ENCODE data around the gene USP33.

Gene USP33

GRCh38 chr1:77776007-77776700 lies 16.5 kb upstream of the USP33 start:
- Histone ChIP-seq H2BK5ac (ENCODE audit: low read length) (no peak overlapping the region), H2BK120ac (ENCODE audit: low read depth, low read length) (no peak overlapping the region), H3K56ac (ENCODE audit: low read length) (no peak overlapping the region), H2BK15ac (replicated peaks; ENCODE audit: low read depth) (no peak overlapping the region), H2AK5ac (ENCODE audit: low read length) (no peak overlapping the region), H3K79me1 (ENCODE audit: low read length) (no peaks in the 10 kb centered on the region), H3K9ac (ENCODE audit: low read length) (no peak overlapping the region), H3K4me2 (ENCODE audit: low read length) (no peak overlapping the region), H3K27ac (ENCODE audit: low read depth, low read length) (no peak overlapping the region), H3K23ac (ENCODE audit: low read length) (no peak overlapping the region), H3K79me2 (ENCODE audit: control insufficient read depth, insufficient read depth, low read length) (no peaks in the 10 kb centered on the region), H3K4me3 (ENCODE audit: low read length) (no peak overlapping the region), H3K27me3 (ENCODE audit: insufficient read depth, low read length, poor library complexity) (no peaks in the 10 kb centered on the region), H4K5ac (ENCODE audit: low read length) (no peak overlapping the region), H3K4me1 (ENCODE audit: control insufficient read depth, low read depth, low read length) (no peaks in the 10 kb centered on the region), H3K36me3 (ENCODE audit: control insufficient read depth, insufficient read depth, low read length) (no peaks in the 10 kb centered on the region), H3K18ac (ENCODE audit: low read length) (no peak overlapping the region), H4K8ac (ENCODE audit: low read depth, low read length) (no peak overlapping the region), H3K4ac (ENCODE audit: low read depth, low read length) (no peak overlapping the region)
- WGBS (ENCODE audit: extremely low coverage, insufficient coverage, low lambda C conversion rate), result no CpG with 5 or more reads among the region's 7 CpGs
- DNase-seq, result no peak

DNA sequence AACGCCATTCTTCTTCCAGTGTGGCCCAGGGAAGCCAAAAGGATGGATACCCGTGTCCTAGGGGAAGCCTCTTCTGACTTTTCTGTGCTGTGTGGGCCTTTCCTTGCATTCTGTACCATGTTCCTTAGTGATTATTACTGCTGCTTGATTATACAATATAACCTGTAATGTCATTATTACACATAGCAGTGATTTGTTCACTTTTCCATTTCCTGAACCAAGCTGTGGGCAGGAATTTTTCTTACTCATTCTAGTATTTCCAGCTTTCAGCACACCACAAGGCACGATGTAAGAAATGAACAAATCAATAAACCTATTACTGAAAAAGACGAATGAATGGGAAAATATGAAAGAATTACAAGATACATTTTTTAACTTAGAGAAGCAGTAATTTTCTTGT lies 8.4 kb upstream of the USP33 start:
- no peak overlapping the region for H2BK15ac ChIP-seq (replicated peaks; ENCODE audit: low read depth)
- no peak overlapping the region for H4K5ac ChIP-seq (ENCODE audit: low read length)
- no peaks in the 10 kb centered on the region for H3K79me1 ChIP-seq (ENCODE audit: low read length)
- H2BK5ac ChIP-seq (ENCODE audit: low read length), result no peak overlapping the region
- WGBS (ENCODE audit: extremely low coverage, insufficient coverage, low lambda C conversion rate), result no CpG with 5 or more reads among the region's 4 CpGs
- H3K4me3 ChIP-seq (ENCODE audit: low read length), result no peak overlapping the region
- H4K8ac ChIP-seq (ENCODE audit: low read depth, low read length), result no peak overlapping the region
- H3K18ac ChIP-seq (ENCODE audit: low read length), result no peak overlapping the region
- no peaks in the 10 kb centered on the region for H3K36me3 ChIP-seq (ENCODE audit: control insufficient read depth, insufficient read depth, low read length)
- no peak overlapping the region for H3K4ac ChIP-seq (ENCODE audit: low read depth, low read length)
- no peak overlapping the region for H2AK5ac ChIP-seq (ENCODE audit: low read length)
- no peak for DNase-seq
- H3K27me3 ChIP-seq (ENCODE audit: insufficient read depth, low read length, poor library complexity), result no peaks in the 10 kb centered on the region
- H2BK120ac ChIP-seq (ENCODE audit: low read depth, low read length), result no peak overlapping the region
- H3K23ac ChIP-seq (ENCODE audit: low read length), result no peak overlapping the region
- no peak overlapping the region for H3K9ac ChIP-seq (ENCODE audit: low read length)
- no peak overlapping the region for H3K56ac ChIP-seq (ENCODE audit: low read length)
- H3K4me1 ChIP-seq (ENCODE audit: control insufficient read depth, low read depth, low read length), result no peaks in the 10 kb centered on the region
- H3K27ac ChIP-seq (ENCODE audit: low read depth, low read length), result no peak overlapping the region
- H3K79me2 ChIP-seq (ENCODE audit: control insufficient read depth, insufficient read depth, low read length), result no peaks in the 10 kb centered on the region
- no peak overlapping the region for H3K4me2 ChIP-seq (ENCODE audit: low read length)

DNA sequence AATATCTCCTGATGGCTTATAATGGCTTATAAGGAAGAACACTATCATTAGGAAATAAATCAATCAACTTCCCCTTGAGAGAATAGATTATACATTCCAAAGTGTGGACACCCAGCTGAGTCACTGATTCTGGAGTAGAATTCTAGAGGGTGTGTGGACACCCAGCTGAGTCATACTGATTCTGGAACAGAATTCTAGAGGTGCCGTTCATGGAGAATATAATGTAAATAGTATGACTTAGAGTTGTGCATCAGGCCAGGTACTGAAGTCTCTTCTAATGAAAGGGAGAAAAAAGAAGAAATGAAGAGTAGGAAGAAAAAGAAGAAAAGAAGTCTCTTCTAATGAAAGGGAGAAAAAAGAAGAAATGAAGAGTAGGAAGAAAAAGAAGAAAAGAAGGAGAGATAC lies 2.4 kb upstream of the USP33 start:
- no peak overlapping the region for H2AK5ac ChIP-seq (ENCODE audit: low read length)
- no CpG with 5 or more reads among the region's 1 CpG for WGBS (ENCODE audit: extremely low coverage, insufficient coverage, low lambda C conversion rate)
- H3K4me1 ChIP-seq (ENCODE audit: control insufficient read depth, low read depth, low read length), result no peaks in the 10 kb centered on the region
- H3K18ac ChIP-seq (ENCODE audit: low read length), result no peak overlapping the region
- H3K27ac ChIP-seq (ENCODE audit: low read depth, low read length), result no peak overlapping the region
- H3K23ac ChIP-seq (ENCODE audit: low read length), result no peak overlapping the region
- H3K4me3 ChIP-seq (ENCODE audit: low read length), result no peak overlapping the region
- H3K4me2 ChIP-seq (ENCODE audit: low read length), result no peak overlapping the region
- no peaks in the 10 kb centered on the region for H3K79me1 ChIP-seq (ENCODE audit: low read length)
- no peaks in the 10 kb centered on the region for H3K27me3 ChIP-seq (ENCODE audit: insufficient read depth, low read length, poor library complexity)
- H3K36me3 ChIP-seq (ENCODE audit: control insufficient read depth, insufficient read depth, low read length), result no peaks in the 10 kb centered on the region
- H2BK5ac ChIP-seq (ENCODE audit: low read length), result no peak overlapping the region
- peaks cover 14% of the 10 kb centered on the region for H3K79me2 ChIP-seq (ENCODE audit: control insufficient read depth, insufficient read depth, low read length)
- no peak overlapping the region for H4K5ac ChIP-seq (ENCODE audit: low read length)
- H4K8ac ChIP-seq (ENCODE audit: low read depth, low read length), result no peak overlapping the region
- no peak overlapping the region for H3K9ac ChIP-seq (ENCODE audit: low read length)
- H3K56ac ChIP-seq (ENCODE audit: low read length), result no peak overlapping the region
- no peak overlapping the region for H2BK120ac ChIP-seq (ENCODE audit: low read depth, low read length)
- DNase-seq, result no peak
- H2BK15ac ChIP-seq (replicated peaks; ENCODE audit: low read depth), result no peak overlapping the region
- H3K4ac ChIP-seq (ENCODE audit: low read depth, low read length), result no peak overlapping the region

DNA sequence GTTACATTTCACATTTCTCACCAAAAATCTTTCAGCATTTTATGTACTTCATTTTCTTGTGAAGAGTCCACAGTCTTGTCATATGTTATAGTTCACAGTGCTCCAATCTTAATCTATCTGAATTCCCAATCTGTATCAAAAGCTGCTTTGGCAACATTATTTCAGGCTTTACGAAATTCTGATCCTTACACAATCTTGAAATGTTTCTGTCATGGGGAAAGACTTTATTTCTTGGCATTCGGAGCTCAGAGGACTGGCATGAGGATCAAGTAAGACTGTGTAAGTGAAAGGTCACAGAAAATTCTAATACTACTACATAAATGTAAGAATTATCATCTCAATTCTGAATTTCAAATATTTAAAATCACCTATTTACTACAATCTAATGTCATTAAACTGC lies 2.0 kb downstream of the USP33 start:
- H2BK15ac ChIP-seq (replicated peaks; ENCODE audit: low read depth), result no peak overlapping the region
- no peak overlapping the region for H3K27ac ChIP-seq (ENCODE audit: low read depth, low read length)
- H4K5ac ChIP-seq (ENCODE audit: low read length), result no peak overlapping the region
- H3K27me3 ChIP-seq (ENCODE audit: insufficient read depth, low read length, poor library complexity), result no peaks in the 10 kb centered on the region
- no peak overlapping the region for H2AK5ac ChIP-seq (ENCODE audit: low read length)
- H3K79me1 ChIP-seq (ENCODE audit: low read length), result peaks cover 6% of the 10 kb centered on the region
- H3K36me3 ChIP-seq (ENCODE audit: control insufficient read depth, insufficient read depth, low read length), result no peaks in the 10 kb centered on the region
- H4K8ac ChIP-seq (ENCODE audit: low read depth, low read length), result no peak overlapping the region
- DNase-seq, result no peak
- H3K4me1 ChIP-seq (ENCODE audit: control insufficient read depth, low read depth, low read length), result peaks cover 5% of the 10 kb centered on the region
- no peak overlapping the region for H3K9ac ChIP-seq (ENCODE audit: low read length)
- peaks cover 34% of the 10 kb centered on the region for H3K79me2 ChIP-seq (ENCODE audit: control insufficient read depth, insufficient read depth, low read length)
- H3K4me2 ChIP-seq (ENCODE audit: low read length), result no peak overlapping the region
- H3K23ac ChIP-seq (ENCODE audit: low read length), result no peak overlapping the region
- H3K18ac ChIP-seq (ENCODE audit: low read length), result no peak overlapping the region
- no peak overlapping the region for H3K56ac ChIP-seq (ENCODE audit: low read length)
- no peak overlapping the region for H2BK5ac ChIP-seq (ENCODE audit: low read length)
- no peak overlapping the region for H3K4ac ChIP-seq (ENCODE audit: low read depth, low read length)
- H2BK120ac ChIP-seq (ENCODE audit: low read depth, low read length), result no peak overlapping the region
- WGBS (ENCODE audit: extremely low coverage, insufficient coverage, low lambda C conversion rate), result no CpG with 5 or more reads among the region's 2 CpGs
- H3K4me3 ChIP-seq (ENCODE audit: low read length), result no peak overlapping the region

- H2BK15ac ChIP-seq (replicated peaks; ENCODE audit: low read depth), result no peak overlapping the region
- H3K79me1 ChIP-seq (ENCODE audit: low read length), result peaks cover 6% of the 10 kb centered on the region
- H4K8ac ChIP-seq (ENCODE audit: low read depth, low read length), result no peak overlapping the region
- no peak overlapping the region for H3K18ac ChIP-seq (ENCODE audit: low read length)
- H3K23ac ChIP-seq (ENCODE audit: low read length), result no peak overlapping the region
- no peak overlapping the region for H2BK120ac ChIP-seq (ENCODE audit: low read depth, low read length)
- WGBS (ENCODE audit: extremely low coverage, insufficient coverage, low lambda C conversion rate), result no CpG with 5 or more reads among the region's 1 CpG
- no peak overlapping the region for H3K4me2 ChIP-seq (ENCODE audit: low read length)
- no peak for DNase-seq
- H3K79me2 ChIP-seq (ENCODE audit: control insufficient read depth, insufficient read depth, low read length), result peaks cover 36% of the 10 kb centered on the region
- no peak overlapping the region for H3K9ac ChIP-seq (ENCODE audit: low read length)
- H3K4ac ChIP-seq (ENCODE audit: low read depth, low read length), result no peak overlapping the region
- H2BK5ac ChIP-seq (ENCODE audit: low read length), result no peak overlapping the region
- no peak overlapping the region for H3K4me3 ChIP-seq (ENCODE audit: low read length)
- H2AK5ac ChIP-seq (ENCODE audit: low read length), result no peak overlapping the region
- no peak overlapping the region for H4K5ac ChIP-seq (ENCODE audit: low read length)
- H3K4me1 ChIP-seq (ENCODE audit: control insufficient read depth, low read depth, low read length), result peaks cover 5% of the 10 kb centered on the region
- no peaks in the 10 kb centered on the region for H3K36me3 ChIP-seq (ENCODE audit: control insufficient read depth, insufficient read depth, low read length)
- no peak overlapping the region for H3K56ac ChIP-seq (ENCODE audit: low read length)
- H3K27me3 ChIP-seq (ENCODE audit: insufficient read depth, low read length, poor library complexity), result no peaks in the 10 kb centered on the region
- H3K27ac ChIP-seq (ENCODE audit: low read depth, low read length), result no peak overlapping the region
Measured at GRCh38 chr1:77757066-77757584, 2.5 kb downstream of the USP33 start.

All from mesendoderm (in vitro differentiated cells).